Endometrial microvascular endothelial cells (primary cell): Measurements from ENCODE around the gene NPR1. TPM values are rescaled to one million over a fixed set of nuclear protein-coding genes. Genes with fewer than 3 reads are reported as not detected.

Experiments used
- total RNA-seq: library from RNA; depleted of rRNA; stranded (reverse); fragments of >200 nt; gene quantifications from one replicate; pipeline ENCODE4 v1.2.3, GENCODE V29; 2015; ENCODE audit errors: inconsistent ontology term

Gene NPR1
- total RNA-seq, 1 donor from 2014 or later, result 2.6 TPM

Other genes with a start within 250 kb of the NPR1 start
- gene S100A7, start 218.0 kb upstream of the NPR1 start, total RNA-seq, result not detected
- gene S100A6, start 142.7 kb upstream of the NPR1 start, total RNA-seq, result 690 TPM
- gene S100A5, start 137.8 kb upstream of the NPR1 start, total RNA-seq, result not detected
- gene S100A4, start 132.9 kb upstream of the NPR1 start, total RNA-seq, result 9.4 TPM
- 3.7 TPM for gene S100A3, start 129.4 kb upstream of the NPR1 start, total RNA-seq
- gene S100A2, start 112.8 kb upstream of the NPR1 start, total RNA-seq, result 3.5 TPM
- 892 TPM for gene S100A16, start 65.6 kb upstream of the NPR1 start, total RNA-seq
- not detected for gene S100A14, start 62.4 kb upstream of the NPR1 start, total RNA-seq
- 75.1 TPM for gene S100A13, start 51.2 kb upstream of the NPR1 start, total RNA-seq
- not detected for gene S100A1, start 50.3 kb upstream of the NPR1 start, total RNA-seq
- gene CHTOP, start 44.6 kb upstream of the NPR1 start, total RNA-seq, result 28.2 TPM
- 68.6 TPM for gene SNAPIN, start 20.0 kb upstream of the NPR1 start, total RNA-seq
- 320 TPM for gene ILF2, start 7.7 kb upstream of the NPR1 start, total RNA-seq
- gene INTS3, start 49.4 kb downstream of the NPR1 start, total RNA-seq, result 21.0 TPM
- 18.0 TPM for gene SLC27A3, start 96.7 kb downstream of the NPR1 start, total RNA-seq
- gene GATAD2B, start 244.3 kb downstream of the NPR1 start, total RNA-seq, result 7.4 TPM